Measurements from ENCODE around the gene SPACA7.

SPACA7 gene

GRCh38 chr13:112434937-112435523 is 58.9 kb downstream of the SPACA7 start:
- no peaks in the 10 kb centered on the region for H3K79me2 ChIP-seq (ENCODE audit: insufficient read depth, low read length)
- no peaks in the 10 kb centered on the region for H3K9me2 ChIP-seq (replicated peaks; ENCODE audit: low read depth, low read length)
- H3K4me3 ChIP-seq (ENCODE audit: low read length, poor library complexity, severe bottlenecking): no peak overlapping the region
- no peaks in the 10 kb centered on the region for H3K36me3 ChIP-seq (ENCODE audit: insufficient read depth, low read length)
- no peaks in the 10 kb centered on the region for H3K4me1 ChIP-seq (ENCODE audit: insufficient read depth, low read length, poor library complexity, severe bottlenecking)
- H3K9me3 ChIP-seq (ENCODE audit: insufficient read depth, low read depth, low read length): peaks cover 15% of the 10 kb centered on the region; the same call in 1 of the 2 replicates
- H4K20me1 ChIP-seq (ENCODE audit: insufficient read depth, low read length, poor library complexity, severe bottlenecking): no peaks in the 10 kb centered on the region
- TF ChIP-seq EZH2phosphoT487 (IDR thresholded peaks at IDR 0.05; ENCODE audit: borderline replicate concordance) (no peak), CTCF (conservative IDR thresholded peaks at IDR 0.05; ENCODE audit: low read length) (no peak)
- H3F3A ChIP-seq (ENCODE audit: low read depth): no peaks in the 10 kb centered on the region
- no peak overlapping the region for H2AFZ ChIP-seq (ENCODE audit: low read length)
- no peaks in the 10 kb centered on the region for H3K27me3 ChIP-seq (ENCODE audit: insufficient read depth, low read length, poor library complexity, severe bottlenecking)
- H3K9ac ChIP-seq (ENCODE audit: low read depth, low read length, poor library complexity, severe bottlenecking): no peak overlapping the region
- no peak overlapping the region for H3K4me2 ChIP-seq (ENCODE audit: low read depth, low read length, poor library complexity, severe bottlenecking)

- Histone ChIP-seq H4K20me1 (ENCODE audit: insufficient read depth, low read length, poor library complexity, severe bottlenecking) (no peaks in the 10 kb centered on the region), H3K27me3 (ENCODE audit: insufficient read depth, low read length, poor library complexity, severe bottlenecking) (no peaks in the 10 kb centered on the region), H3F3A (ENCODE audit: low read depth) (no peaks in the 10 kb centered on the region), H3K4me2 (ENCODE audit: low read depth, low read length, poor library complexity, severe bottlenecking) (no peak overlapping the region), H3K36me3 (ENCODE audit: insufficient read depth, low read length) (no peaks in the 10 kb centered on the region), H3K4me3 (ENCODE audit: low read length, poor library complexity, severe bottlenecking) (no peak overlapping the region), H3K9ac (ENCODE audit: low read depth, low read length, poor library complexity, severe bottlenecking) (no peak overlapping the region), H3K9me2 (replicated peaks; ENCODE audit: low read depth, low read length) (no peaks in the 10 kb centered on the region), H3K4me1 (ENCODE audit: insufficient read depth, low read length, poor library complexity, severe bottlenecking) (no peaks in the 10 kb centered on the region), H3K79me2 (ENCODE audit: insufficient read depth, low read length) (no peaks in the 10 kb centered on the region), H2AFZ (ENCODE audit: low read length) (no peak overlapping the region), H3K9me3 (ENCODE audit: insufficient read depth, low read depth, low read length) (peaks cover 11% of the 10 kb centered on the region; the same call in 1 of the 2 replicates)
- no peak for TF ChIP-seq CTCF (conservative IDR thresholded peaks at IDR 0.05; ENCODE audit: low read length)
- TF ChIP-seq EZH2phosphoT487 (IDR thresholded peaks at IDR 0.05; ENCODE audit: borderline replicate concordance): no peak
Measured at GRCh38 chr13:112435973-112436372, 59.8 kb downstream of the SPACA7 start.

DNA sequence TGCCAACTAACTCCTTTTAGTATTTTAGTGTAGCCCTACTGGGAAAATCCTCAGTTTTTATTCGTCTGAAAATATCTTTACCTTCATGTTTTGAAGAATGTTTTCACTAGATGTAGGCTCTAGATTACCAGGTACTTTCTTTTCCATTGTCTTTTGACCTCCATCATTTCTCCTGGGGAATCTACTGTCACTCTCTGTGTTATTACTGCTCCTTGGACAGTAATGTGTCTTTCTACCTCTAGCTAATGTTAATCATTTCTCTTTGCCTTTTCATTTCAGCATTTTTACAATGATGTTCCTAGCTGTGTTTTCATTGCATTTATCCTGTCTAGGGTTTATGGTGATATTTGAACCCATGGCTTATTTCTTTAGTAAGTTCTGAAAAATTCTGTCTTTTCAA is 61.9 kb downstream of the SPACA7 start:
- H3F3A ChIP-seq (ENCODE audit: low read depth): no peaks in the 10 kb centered on the region
- no peaks in the 10 kb centered on the region for H4K20me1 ChIP-seq (ENCODE audit: insufficient read depth, low read length, poor library complexity, severe bottlenecking)
- no peaks in the 10 kb centered on the region for H3K79me2 ChIP-seq (ENCODE audit: insufficient read depth, low read length)
- H3K9me3 ChIP-seq (ENCODE audit: insufficient read depth, low read depth, low read length): peaks cover 4% of the 10 kb centered on the region; the same call in 1 of the 2 replicates
- no peak overlapping the region for H2AFZ ChIP-seq (ENCODE audit: low read length)
- no peak overlapping the region for H3K4me2 ChIP-seq (ENCODE audit: low read depth, low read length, poor library complexity, severe bottlenecking)
- no peaks in the 10 kb centered on the region for H3K9me2 ChIP-seq (replicated peaks; ENCODE audit: low read depth, low read length)
- no peaks in the 10 kb centered on the region for H3K36me3 ChIP-seq (ENCODE audit: insufficient read depth, low read length)
- no peaks in the 10 kb centered on the region for H3K27me3 ChIP-seq (ENCODE audit: insufficient read depth, low read length, poor library complexity, severe bottlenecking)
- H3K9ac ChIP-seq (ENCODE audit: low read depth, low read length, poor library complexity, severe bottlenecking): no peak overlapping the region
- no peaks in the 10 kb centered on the region for H3K4me1 ChIP-seq (ENCODE audit: insufficient read depth, low read length, poor library complexity, severe bottlenecking)
- H3K4me3 ChIP-seq (ENCODE audit: low read length, poor library complexity, severe bottlenecking): no peak overlapping the region
- no peak for TF ChIP-seq CTCF (conservative IDR thresholded peaks at IDR 0.05; ENCODE audit: low read length)
- TF ChIP-seq EZH2phosphoT487 (IDR thresholded peaks at IDR 0.05; ENCODE audit: borderline replicate concordance): no peak
